Mesendoderm (in vitro differentiated cells): ENCODE results near the gene PRR5L.

ENCODE experiments used
- DNase-seq: peaks from one replicate; pipeline ENCODE4 v3.0.0; 2013
- H2AK5ac ChIP-seq: 2 replicates; pipeline ENCODE4 v1.6.1; 2013; ENCODE audit warnings: low read length, inconsistent platforms
- H2BK120ac ChIP-seq: 2 replicates; pipeline ENCODE4 v1.6.1; 2013; ENCODE audit warnings: low read depth, mild to moderate bottlenecking, low read length, moderate library complexity, mixed read lengths
- H2BK15ac ChIP-seq: replicated peaks from 2 replicates; pipeline ENCODE4 v1.6.1; 2013; ENCODE audit warnings: low read depth, mild to moderate bottlenecking, moderate library complexity
- H2BK5ac ChIP-seq: 2 replicates; pipeline ENCODE4 v1.6.1; 2013; ENCODE audit warnings: low read length, inconsistent platforms
- H3K18ac ChIP-seq: 2 replicates; pipeline ENCODE4 v1.6.1; 2013; ENCODE audit warnings: mild to moderate bottlenecking, low read length, mixed read lengths
- H3K23ac ChIP-seq: one replicate; pipeline ENCODE4 v1.6.1; 2013; ENCODE audit warnings: low read length
- H3K27ac ChIP-seq: 2 replicates; pipeline ENCODE4 v1.5.1; 2013; ENCODE audit warnings: low read depth, mild to moderate bottlenecking, inconsistent platforms, low read length, moderate library complexity
- H3K27me3 ChIP-seq: 2 replicates; pipeline ENCODE4 v1.6.1; 2013; ENCODE audit warnings: low read length, control low read depth, mild to moderate bottlenecking, inconsistent platforms; ENCODE audit not compliant: insufficient read depth, poor library complexity
- H3K36me3 ChIP-seq: 2 replicates; pipeline ENCODE4 v1.6.1; 2013; ENCODE audit warnings: low read length, inconsistent platforms; ENCODE audit not compliant: control insufficient read depth, insufficient read depth
- H3K4ac ChIP-seq: one replicate; pipeline ENCODE4 v1.6.1; 2013; ENCODE audit warnings: low read depth, mild to moderate bottlenecking, low read length, moderate library complexity
- H3K4me1 ChIP-seq: 2 replicates; pipeline ENCODE4 v1.6.1; 2013; ENCODE audit warnings: low read depth, low read length, inconsistent platforms; ENCODE audit not compliant: control insufficient read depth
- H3K4me2 ChIP-seq: 2 replicates; pipeline ENCODE4 v1.6.1; 2013; ENCODE audit warnings: low read length
- H3K4me3 ChIP-seq: 2 replicates; pipeline ENCODE4 v1.5.1; 2013; ENCODE audit warnings: mild to moderate bottlenecking, low read length
- H3K56ac ChIP-seq: one replicate; pipeline ENCODE4 v1.6.1; 2013; ENCODE audit warnings: low read length
- H3K79me1 ChIP-seq: 2 replicates; pipeline ENCODE4 v1.6.1; 2013; ENCODE audit warnings: low read length, inconsistent platforms
- H3K79me2 ChIP-seq: 2 replicates; pipeline ENCODE4 v1.6.1; 2013; ENCODE audit warnings: mild to moderate bottlenecking, low read length; ENCODE audit not compliant: control insufficient read depth, insufficient read depth
- H3K9ac ChIP-seq: 2 replicates; pipeline ENCODE4 v1.6.1; 2013; ENCODE audit warnings: low read length, inconsistent platforms
- H4K5ac ChIP-seq: one replicate; pipeline ENCODE4 v1.6.1; 2013; ENCODE audit warnings: low read length
- H4K8ac ChIP-seq: one replicate; pipeline ENCODE4 v1.6.1; 2013; ENCODE audit warnings: low read depth, mild to moderate bottlenecking, control low read depth, low read length, moderate library complexity
- WGBS: extraction: QIAGEN DNeasy Blood & Tissue Kit; methylation state at CpG from one replicate; pipeline ENCODE4 v1.1.7; 2013; ENCODE audit warnings: low lambda C conversion rate, missing lambda C conversion rate; ENCODE audit not compliant: insufficient coverage; ENCODE audit errors: extremely low coverage; 5-methylcytosine and 5-hydroxymethylcytosine counted together

The PRR5L gene

GRCh38 chr11:36398231-36398953 lies 102.3 kb downstream of the PRR5L start:
- H2BK120ac ChIP-seq: no peak overlapping the region
- no peak overlapping the region for H3K4me3 ChIP-seq
- H3K4me2 ChIP-seq: no peak overlapping the region
- DNase-seq: no peak
- no peak overlapping the region for H2BK15ac ChIP-seq
- no peak overlapping the region for H4K5ac ChIP-seq
- H3K9ac ChIP-seq: no peak overlapping the region
- H3K4me1 ChIP-seq: no peaks in the 10 kb centered on the region
- no peak overlapping the region for H3K4ac ChIP-seq
- H3K79me2 ChIP-seq: no peaks in the 10 kb centered on the region
- no CpG with 5 or more reads among the region's 21 CpGs for WGBS
- no peak overlapping the region for H2AK5ac ChIP-seq
- no peaks in the 10 kb centered on the region for H3K27me3 ChIP-seq
- H3K23ac ChIP-seq: no peak overlapping the region
- H2BK5ac ChIP-seq: no peak overlapping the region
- no peak overlapping the region for H3K27ac ChIP-seq
- no peak overlapping the region for H3K56ac ChIP-seq
- no peak overlapping the region for H4K8ac ChIP-seq
- no peak overlapping the region for H3K18ac ChIP-seq
- H3K36me3 ChIP-seq: no peaks in the 10 kb centered on the region
- no peaks in the 10 kb centered on the region for H3K79me1 ChIP-seq

GRCh38 chr11:36399236-36399635 lies 103.1 kb downstream of the PRR5L start:
- Histone ChIP-seq H3K23ac (no peak overlapping the region), H3K79me2 (no peaks in the 10 kb centered on the region), H4K8ac (no peak overlapping the region), H3K4me2 (no peak overlapping the region), H3K18ac (no peak overlapping the region), H4K5ac (no peak overlapping the region), H3K9ac (no peak overlapping the region), H2BK5ac (no peak overlapping the region), H3K36me3 (no peaks in the 10 kb centered on the region), H3K27ac (no peak overlapping the region), H3K4me3 (no peak overlapping the region), H2AK5ac (no peak overlapping the region), H2BK15ac (no peak overlapping the region), H2BK120ac (no peak overlapping the region), H3K27me3 (no peaks in the 10 kb centered on the region), H3K4me1 (no peaks in the 10 kb centered on the region), H3K4ac (no peak overlapping the region), H3K56ac (no peak overlapping the region), H3K79me1 (no peaks in the 10 kb centered on the region)
- no peak for DNase-seq
- WGBS: no CpG with 5 or more reads among the region's 4 CpGs

- Histone ChIP-seq H3K4me3 (no peak overlapping the region), H3K79me1 (no peaks in the 10 kb centered on the region), H3K79me2 (no peaks in the 10 kb centered on the region), H4K8ac (no peak overlapping the region), H3K27ac (no peak overlapping the region), H3K23ac (no peak overlapping the region), H2BK15ac (no peak overlapping the region), H2AK5ac (no peak overlapping the region), H4K5ac (no peak overlapping the region), H2BK120ac (no peak overlapping the region), H3K4ac (no peak overlapping the region), H3K56ac (no peak overlapping the region), H3K36me3 (no peaks in the 10 kb centered on the region), H3K4me2 (no peak overlapping the region), H3K27me3 (no peaks in the 10 kb centered on the region), H2BK5ac (no peak overlapping the region), H3K4me1 (no peaks in the 10 kb centered on the region), H3K18ac (no peak overlapping the region), H3K9ac (no peak overlapping the region)
- no CpG with 5 or more reads among the region's 5 CpGs for WGBS
- DNase-seq: no peak
These were observed 103.7 kb downstream of the PRR5L start for GRCh38 chr11:36399745-36400144.

GRCh38 chr11:36400766-36401455 lies 104.8 kb downstream of the PRR5L start:
- no peak overlapping the region for H3K23ac ChIP-seq
- H3K79me2 ChIP-seq: no peaks in the 10 kb centered on the region
- no peak overlapping the region for H3K4me2 ChIP-seq
- no peak overlapping the region for H2BK15ac ChIP-seq
- no peaks in the 10 kb centered on the region for H3K27me3 ChIP-seq
- no peak overlapping the region for H3K56ac ChIP-seq
- H3K27ac ChIP-seq: no peak overlapping the region
- no peaks in the 10 kb centered on the region for H3K79me1 ChIP-seq
- no peak overlapping the region for H4K5ac ChIP-seq
- H3K4ac ChIP-seq: no peak overlapping the region
- H2BK5ac ChIP-seq: no peak overlapping the region
- H2AK5ac ChIP-seq: no peak overlapping the region
- no peak overlapping the region for H3K4me3 ChIP-seq
- WGBS: no CpG with 5 or more reads among the region's 21 CpGs
- H3K36me3 ChIP-seq: no peaks in the 10 kb centered on the region
- no peak overlapping the region for H4K8ac ChIP-seq
- DNase-seq: no peak
- H2BK120ac ChIP-seq: no peak overlapping the region
- H3K4me1 ChIP-seq: no peaks in the 10 kb centered on the region
- H3K18ac ChIP-seq: no peak overlapping the region
- H3K9ac ChIP-seq: no peak overlapping the region

- Histone ChIP-seq H3K18ac (no peak overlapping the region), H2BK5ac (no peak overlapping the region), H3K4me3 (no peak overlapping the region), H2BK120ac (no peak overlapping the region), H2BK15ac (no peak overlapping the region), H4K5ac (no peak overlapping the region), H3K79me2 (no peaks in the 10 kb centered on the region), H3K27me3 (no peaks in the 10 kb centered on the region), H3K9ac (no peak overlapping the region), H3K4me2 (no peak overlapping the region), H3K56ac (no peak overlapping the region), H3K79me1 (no peaks in the 10 kb centered on the region), H4K8ac (no peak overlapping the region), H3K4me1 (no peaks in the 10 kb centered on the region), H3K4ac (no peak overlapping the region), H3K23ac (no peak overlapping the region), H3K27ac (no peak overlapping the region), H2AK5ac (no peak overlapping the region), H3K36me3 (no peaks in the 10 kb centered on the region)
- WGBS: no CpG with 5 or more reads among the region's 11 CpGs
- no peak for DNase-seq
These were observed 106.6 kb downstream of the PRR5L start for GRCh38 chr11:36402568-36403170.
